Activated B cell treated with CpG ODN at 0.5 μM for 24 hours (primary cell): Measurements from ENCODE around the gene RPN1. TPM values are rescaled to one million over a fixed set of nuclear protein-coding genes. Genes with fewer than 3 reads are reported as not detected.
"Not testable (repeated sequence)": the region's sequence is repeated elsewhere in the genome, so short reads cannot be mapped to it uniquely, and the experiment has no call there.

Source experiments
- ATAC-seq: fragments of 200-7000 bp; cut with Tn5 transposase; one replicate; pipeline ENCODE4 v1.10.0; 2021; ENCODE audit warnings: low read depth, mild to moderate bottlenecking, moderate library complexity
- CTCF ChIA-PET: fragments of 350-600 bp; sonication (Branson Sonifier 250); formaldehyde crosslinking; loops from one replicate; lab custom pipeline; 2021; ENCODE audit warnings: antibody characterized with exemption; lab: Charles Lee
- POLR2A ChIA-PET: fragments of 350-600 bp; sonication (Branson Sonifier 250); formaldehyde crosslinking; loops from one replicate; lab custom pipeline; 2021; ENCODE audit warnings: antibody characterized with exemption; lab: Charles Lee
- DNase-seq: peaks from one replicate; pipeline ENCODE4 v3.0.0; 2022
- H3K27ac Mint-ChIP-seq: one replicate; pipeline ENCODE4 v1.8.0; 2020; ENCODE audit warnings: mixed read lengths
- H3K27me3 Mint-ChIP-seq: one replicate; pipeline ENCODE4 v1.8.0; 2021; ENCODE audit warnings: mixed read lengths
- H3K36me3 Mint-ChIP-seq: one replicate; pipeline ENCODE4 v1.8.0; 2021; ENCODE audit warnings: low read depth, mixed read lengths
- H3K4me1 Mint-ChIP-seq: one replicate; pipeline ENCODE4 v1.8.0; 2021; ENCODE audit warnings: mixed read lengths
- H3K4me3 Mint-ChIP-seq: one replicate; pipeline ENCODE4 v1.8.0; 2020; ENCODE audit warnings: mild to moderate bottlenecking, mixed read lengths
- H3K9me3 Mint-ChIP-seq: one replicate; pipeline ENCODE4 v1.8.0; 2020; ENCODE audit warnings: mixed read lengths
- CTCF ChIP-seq: fragments of 200-600 bp; IDR thresholded peaks from one replicate; pipeline ENCODE4 v1.8.0; 2022; ENCODE audit warnings: antibody characterized with exemption, mild to moderate bottlenecking
- intact Hi-C: fragments of 100-400 bp; cut with micrococcal nuclease; formaldehyde crosslinking; loops from one replicate; pipeline ENCODE4 v1.15.1; 2024
- total RNA-seq: library from RNA; stranded (reverse); gene quantifications from 2 replicates; pipeline ENCODE4 v1.2.3, GENCODE V29; 2022

Gene RPN1
- total RNA-seq, 1 donor from 2014 or later = 93.4 TPM

- Mint-ChIP-seq H3K9me3 (peaks cover 4% of the 10 kb centered on the region), H3K36me3 (no peaks in the 10 kb centered on the region), H3K27ac (no peak overlapping the region), H3K27me3 (peaks cover 9% of the 10 kb centered on the region), H3K4me1 (no peaks in the 10 kb centered on the region), H3K4me3 (no peak overlapping the region)
- CTCF ChIA-PET = no interaction called here
- intact Hi-C loops = no loop called here
- ATAC-seq = no peak
- DNase-seq = no peak
- POLR2A ChIA-PET = no interaction called here
- no peak for TF ChIP-seq CTCF
These were observed 62.5 kb downstream of the RPN1 start for GRCh38 chr3:128588147-128588546.

DNA sequence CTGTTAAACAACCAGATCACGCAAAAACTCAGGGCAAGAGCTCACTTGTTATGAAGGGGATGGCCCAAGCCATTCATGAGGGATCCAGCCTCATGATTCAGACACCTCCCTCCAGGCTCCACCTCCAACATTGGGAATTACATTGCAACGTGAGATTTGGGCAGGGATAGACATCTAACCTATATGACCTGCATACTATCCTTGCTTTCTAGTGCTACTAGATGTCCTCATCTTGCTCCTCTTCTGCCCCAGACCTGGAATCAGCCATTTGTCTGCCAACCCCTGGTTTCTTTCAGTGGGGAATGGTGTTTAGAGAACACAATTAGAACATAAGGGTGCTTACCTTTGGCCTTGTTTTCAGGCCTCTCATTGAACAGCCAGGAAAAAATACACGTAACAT is 63.2 kb downstream of the RPN1 start:
- no peaks in the 10 kb centered on the region for H3K4me1 Mint-ChIP-seq
- no peak overlapping the region for H3K4me3 Mint-ChIP-seq
- H3K36me3 Mint-ChIP-seq = no peaks in the 10 kb centered on the region
- TF ChIP-seq CTCF = no peak
- H3K9me3 Mint-ChIP-seq = peaks cover 4% of the 10 kb centered on the region
- no peak for DNase-seq
- POLR2A ChIA-PET = no interaction called here
- peaks cover 11% of the 10 kb centered on the region for H3K27me3 Mint-ChIP-seq
- intact Hi-C loops = no loop called here
- CTCF ChIA-PET = no interaction called here
- no peak overlapping the region for H3K27ac Mint-ChIP-seq
- no peak for ATAC-seq

GRCh38 chr3:128586932-128587331 is 63.7 kb downstream of the RPN1 start:
- H3K4me3 Mint-ChIP-seq, DNase-seq, intact Hi-C loops, ATAC-seq, CTCF ChIA-PET, H3K9me3 Mint-ChIP-seq, H3K27ac Mint-ChIP-seq, H3K36me3 Mint-ChIP-seq, H3K4me1 Mint-ChIP-seq, POLR2A ChIA-PET: not testable (repeated sequence)
- peaks cover 11% of the 10 kb centered on the region for H3K27me3 Mint-ChIP-seq

DNA sequence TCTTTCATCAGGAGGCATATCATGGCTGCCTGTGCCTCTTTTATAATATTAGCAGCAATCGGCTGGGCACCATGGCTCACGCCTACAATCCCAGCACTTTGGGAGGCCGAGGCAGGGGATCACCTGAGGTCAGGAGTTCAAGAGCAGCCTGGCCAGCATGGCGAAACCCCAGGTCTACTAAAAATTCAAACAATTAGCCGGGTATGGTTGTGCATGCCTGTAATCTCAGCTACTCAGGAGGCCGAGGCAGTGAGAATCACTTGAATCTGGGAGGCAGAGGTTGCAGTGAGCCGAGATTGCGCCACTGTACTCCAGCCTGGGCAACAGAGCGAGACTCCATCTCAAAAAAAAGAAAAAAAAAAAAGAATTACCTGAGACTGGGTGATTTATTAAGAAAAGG is 64.2 kb downstream of the RPN1 start:
- H3K4me3 Mint-ChIP-seq, ATAC-seq, H3K27ac Mint-ChIP-seq, intact Hi-C loops, DNase-seq, H3K4me1 Mint-ChIP-seq, POLR2A ChIA-PET, H3K36me3 Mint-ChIP-seq, H3K9me3 Mint-ChIP-seq, CTCF ChIA-PET: not testable (repeated sequence)
- peaks cover 11% of the 10 kb centered on the region for H3K27me3 Mint-ChIP-seq

DNA sequence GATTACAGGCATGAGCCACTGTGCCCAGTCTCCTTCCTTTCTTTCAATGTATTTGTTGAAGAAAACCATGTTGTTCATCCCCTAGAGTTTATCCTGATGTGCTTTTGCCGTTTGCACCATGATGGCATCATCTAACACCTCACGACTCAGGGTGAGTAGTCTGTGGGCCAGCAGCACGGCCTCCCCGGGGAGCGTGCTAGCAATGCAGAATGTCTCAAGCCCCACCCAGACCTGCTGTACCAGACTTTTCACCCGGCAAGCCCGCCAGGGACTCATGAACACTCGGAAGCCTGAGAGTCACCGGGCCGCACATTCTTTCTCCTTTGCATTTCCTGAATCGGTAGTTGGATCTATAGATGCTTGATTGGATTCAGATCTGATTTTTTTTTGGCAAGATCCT is 64.6 kb downstream of the RPN1 start:
- Mint-ChIP-seq H3K9me3 (peaks cover 4% of the 10 kb centered on the region), H3K4me1 (no peaks in the 10 kb centered on the region), H3K4me3 (no peak overlapping the region), H3K27ac (no peak overlapping the region), H3K27me3 (peaks cover 11% of the 10 kb centered on the region), H3K36me3 (no peaks in the 10 kb centered on the region)
- no peak for ATAC-seq
- ChIA-PET CTCF (no interaction called here), POLR2A (no interaction called here)
- intact Hi-C loops = no loop called here
- no peak for DNase-seq
- TF ChIP-seq CTCF = no peak

- TF ChIP-seq CTCF = no peak
- no peak for ATAC-seq
- H3K9me3 Mint-ChIP-seq = peaks cover 4% of the 10 kb centered on the region
- peaks cover 11% of the 10 kb centered on the region for H3K27me3 Mint-ChIP-seq
- H3K4me3 Mint-ChIP-seq = no peak overlapping the region
- H3K36me3 Mint-ChIP-seq = no peaks in the 10 kb centered on the region
- ChIA-PET CTCF (no interaction called here), POLR2A (no interaction called here)
- no peak for DNase-seq
- H3K27ac Mint-ChIP-seq = no peak overlapping the region
- intact Hi-C loops = no loop called here
- no peaks in the 10 kb centered on the region for H3K4me1 Mint-ChIP-seq
These were observed 65.4 kb downstream of the RPN1 start for GRCh38 chr3:128585189-128585588.
